HG03280 (cell line): ENCODE data around the gene KRT86.

Source experiments
- ATAC-seq: cut with Tn5 transposase; IDR thresholded peaks from one replicate; pipeline ENCODE4 v1.9.1; 2021; ENCODE audit warnings: mild to moderate bottlenecking, moderate library complexity; ENCODE audit not compliant: unreplicated experiment

KRT86 gene

GRCh38 chr12:52274521-52275120, at the start of gene KRT86:
TSS of gene KRT86 (plus strand) at chr12:52274645. CDS start at chr12:52301917, 27,272 bp downstream.
- no peak for ATAC-seq

GRCh38 chr12:52225752-52226151, 48.7 kb upstream of the KRT86 start:
- ATAC-seq = no peak

GRCh38 chr12:52226446-52226845, 48.0 kb upstream of the KRT86 start:
- ATAC-seq = no peak

GRCh38 chr12:52227606-52228166, 46.8 kb upstream of the KRT86 start:
- no peak for ATAC-seq

GRCh38 chr12:52228366-52228765, 46.1 kb upstream of the KRT86 start:
- ATAC-seq = no peak

- no peak for ATAC-seq
Observed at GRCh38 chr12:52228931-52229330, 45.5 kb upstream of the KRT86 start.

- ATAC-seq = no peak
Observed at GRCh38 chr12:52229836-52230343, 44.6 kb upstream of the KRT86 start.

GRCh38 chr12:52230364-52231281, 43.8 kb upstream of the KRT86 start:
- ATAC-seq = no peak

GRCh38 chr12:52231305-52232202, 42.9 kb upstream of the KRT86 start:
- ATAC-seq = no peak

GRCh38 chr12:52232203-52232673, 42.2 kb upstream of the KRT86 start:
- ATAC-seq = no peak

GRCh38 chr12:52232674-52233461, 41.6 kb upstream of the KRT86 start, which contains the start of gene KRT7:
TSS of gene KRT7 (plus strand) at chr12:52233243. CDS start at chr12:52233297, 54 bp downstream.
- ATAC-seq = no peak

- ATAC-seq = no peak
Observed at GRCh38 chr12:52233462-52234207, 40.8 kb upstream of the KRT86 start.

GRCh38 chr12:52234223-52234810, 40.1 kb upstream of the KRT86 start:
- ATAC-seq = no peak

- no peak for ATAC-seq
Observed at GRCh38 chr12:52235001-52235764, 39.3 kb upstream of the KRT86 start.

- no peak for ATAC-seq
Observed at GRCh38 chr12:52235822-52236361, 38.6 kb upstream of the KRT86 start.

GRCh38 chr12:52236386-52237050, 37.9 kb upstream of the KRT86 start:
- ATAC-seq = no peak
